HCT116 (cell line): Measurements from ENCODE around the gene IMPG2. TPM values are rescaled to one million over a fixed set of nuclear protein-coding genes. Genes with fewer than 3 reads are reported as not detected.
"Not testable (repeated sequence)": the region's sequence is repeated elsewhere in the genome, so short reads cannot be mapped to it uniquely, and the experiment has no call there.

Experiments
- ATAC-seq: fragments of 200-7000 bp; cut with Tn5 transposase; 2 replicates; pipeline ENCODE4 v1.9.1; 2020; ENCODE audit warnings: mild to moderate bottlenecking, moderate library complexity
- BruUV-seq: library from RNA; stranded (reverse); fragments of 400-500 nt; replicated peaks from 2 replicates; lab custom pipeline; 2021; lab: Mats Ljungman, UMichigan
- CTCF ChIA-PET: fragments of 300-600 bp; sonication (Branson Sonifier 250); formaldehyde crosslinking; loops from one replicate; lab custom pipeline; 2021; ENCODE audit warnings: antibody characterized with exemption; lab: Charles Lee
- POLR2A ChIA-PET: fragments of 300-600, 350-600 bp; sonication (Branson Sonifier 250); formaldehyde crosslinking; loops from one replicate; lab custom pipeline; 2021; ENCODE audit warnings: antibody characterized with exemption; lab: Charles Lee
- RAD21 ChIA-PET, 2 experiments: fragments of 300-600 bp; sonication (Branson Sonifier 250); formaldehyde crosslinking; loops; one replicate each; lab custom pipeline; 2023; ENCODE audit warnings: low total read pairs in 2 of 2; ENCODE audit not compliant: uncharacterized antibody in 2 of 2, unreplicated experiment in 2 of 2, low non-redundant PET in 1 of 2; lab: Charles Lee
- DNase-seq: peaks from one replicate; pipeline ENCODE4 v3.0.0-alpha.2; 2010; ENCODE audit warnings: low read depth, low spot score
- H2AFZ ChIP-seq: fragments of 200-600 bp; shearing (Covaris generic), sonication (generic); 2 replicates; pipeline ENCODE4 v1.6.1; 2017; ENCODE audit warnings: low read depth, mixed run types, mixed read lengths, antibody characterized with exemption, low read length; ENCODE audit not compliant: poor library complexity, severe bottlenecking
- H3K27ac ChIP-seq: 2 replicates; pipeline ENCODE4 v1.5.1; 2012; ENCODE audit warnings: low read depth, low read length
- H3K27me3 ChIP-seq: fragments of 200-600 bp; sonication (generic); 2 replicates; pipeline ENCODE4 v1.6.1; 2016; ENCODE audit warnings: mixed run types, low read length, mixed read lengths; ENCODE audit not compliant: insufficient read depth
- H3K36me3 ChIP-seq, 2 experiments: fragments of 200-500 bp in 1 of 2; fragments of 200-600 bp in 1 of 2; sonication (Bioruptor generic) in 1 of 2; sonication (generic) in 1 of 2; 2 replicates each; pipeline versions ENCODE4 v1.5.1 to v1.6.1; 2014 to 2016; ENCODE audit warnings: low read length in 2 of 2, inconsistent platforms in 1 of 2, mixed read lengths in 1 of 2, mixed run types in 1 of 2; ENCODE audit not compliant: insufficient read depth in 2 of 2, control insufficient read depth in 1 of 2
- H3K4me1 ChIP-seq, 2 experiments: fragments of 200-600 bp in 1 of 2; sonication (generic) in 1 of 2; 2 replicates each; pipeline versions ENCODE4 v1.5.1 to v1.6.1; 2012 to 2017; ENCODE audit warnings: low read length in 2 of 2, inconsistent platforms in 1 of 2, mild to moderate bottlenecking in 1 of 2, mixed read lengths in 1 of 2, mixed run types in 1 of 2, moderate library complexity in 1 of 2; ENCODE audit not compliant: insufficient read depth in 2 of 2, control insufficient read depth in 1 of 2
- H3K4me2 ChIP-seq: fragments of 200-600 bp; sonication (generic); 2 replicates; pipeline ENCODE4 v1.6.1; 2017; ENCODE audit warnings: mixed run types, low read length, mixed read lengths
- H3K4me3 ChIP-seq, 2 experiments: fragments of 200-600 bp in 1 of 2; sonication (generic) in 1 of 2; replicated peaks in 1 of 2; 2 replicates each; pipeline ENCODE4 v1.5.1; 2011 to 2016; ENCODE audit warnings: low read length in 2 of 2, control low read depth in 1 of 2, low read depth in 1 of 2, mild to moderate bottlenecking in 1 of 2, mixed read lengths in 1 of 2, mixed run types in 1 of 2
- H3K79me2 ChIP-seq: fragments of 200-600 bp; sonication (generic); 2 replicates; pipeline ENCODE4 v1.6.1; 2017; ENCODE audit warnings: mild to moderate bottlenecking, mixed run types, low read length, moderate library complexity, mixed read lengths; ENCODE audit not compliant: insufficient read depth
- H3K9ac ChIP-seq: fragments of 200-600 bp; sonication (generic); 2 replicates; pipeline ENCODE4 v1.6.1; 2016; ENCODE audit warnings: low read length, mixed read lengths
- H3K9me2 ChIP-seq: fragments of 200-600 bp; sonication (generic), shearing (Covaris generic); 2 replicates; pipeline ENCODE4 v1.6.1; 2017; ENCODE audit warnings: mixed run types, mild to moderate bottlenecking, moderate library complexity; ENCODE audit not compliant: insufficient read depth
- H3K9me3 ChIP-seq, 2 experiments: fragments of 200-500 bp in 1 of 2; fragments of 200-600 bp in 1 of 2; sonication (Bioruptor generic) in 1 of 2; sonication (generic) in 1 of 2; 2 replicates each; pipeline ENCODE4 v1.6.1; 2014 to 2017; ENCODE audit warnings: low read length in 2 of 2, mixed read lengths in 2 of 2, inconsistent platforms in 1 of 2, low read depth in 1 of 2, mild to moderate bottlenecking in 1 of 2, mixed run types in 1 of 2, moderate library complexity in 1 of 2; ENCODE audit not compliant: control insufficient read depth in 1 of 2, insufficient read depth in 1 of 2
- H4K20me1 ChIP-seq: fragments of 200-600 bp; sonication (generic), shearing (Covaris generic); 2 replicates; pipeline ENCODE4 v1.6.1; 2017; ENCODE audit warnings: mixed run types, mild to moderate bottlenecking, moderate library complexity; ENCODE audit not compliant: insufficient read depth
- EZH2 ChIP-seq: fragments of 200-600 bp; sonication (generic); IDR thresholded peaks from 2 replicates; pipeline ENCODE4 v1.6.1; 2017; ENCODE audit warnings: antibody characterized with exemption, mixed run types
- ZNF274 ChIP-seq: fragments of 200-500 bp; sonication (Bioruptor generic); IDR thresholded peaks from 2 replicates; pipeline ENCODE4 v1.6.1; 2014; ENCODE audit warnings: mild to moderate bottlenecking, low read depth, low read length, inconsistent platforms
- intact Hi-C: fragments of 100-400 bp; cut with micrococcal nuclease; formaldehyde crosslinking; loops from 2 replicates; pipeline ENCODE4 v1.10.0; 2022
- total RNA-seq: library from RNA; stranded (reverse); gene quantifications from one replicate; pipeline ENCODE4 v1.2.1, GENCODE V29; 2021; ENCODE audit not compliant: unreplicated experiment

IMPG2 gene
- total RNA-seq, 1 experiment from 2014 or later: 0.20 TPM

DNA sequence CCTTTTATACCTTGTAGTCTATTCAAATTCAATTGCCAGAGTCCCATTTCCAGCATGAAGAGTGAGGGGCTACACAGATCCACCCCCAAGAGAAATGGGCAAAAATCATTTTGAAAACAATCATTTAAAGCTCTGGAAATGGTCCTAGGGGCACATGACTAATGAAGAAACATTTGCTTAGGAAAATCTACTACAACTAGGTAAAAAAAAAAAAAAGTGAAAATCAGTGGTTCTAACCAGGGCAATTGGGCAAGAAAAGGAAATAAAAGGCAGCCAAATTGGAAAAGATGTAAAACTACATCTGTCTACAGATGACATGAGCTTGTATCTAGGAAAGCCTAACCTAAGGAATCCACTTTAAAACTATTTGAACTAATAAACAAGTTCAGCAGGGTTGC, 9.4 kb downstream of the IMPG2 start:
- intact Hi-C loops: no loop called here
- CTCF ChIA-PET: no interaction called here

GRCh38 chr3:101308147-101308772, 12.1 kb downstream of the IMPG2 start:
- intact Hi-C loops, ATAC-seq, H3K36me3 ChIP-seq, H3K4me1 ChIP-seq, H3K27me3 ChIP-seq, POLR2A ChIA-PET, H4K20me1 ChIP-seq, H3K9ac ChIP-seq, BruUV-seq, CTCF ChIA-PET, H3K79me2 ChIP-seq, H3K4me2 ChIP-seq, H3K27ac ChIP-seq, H3K4me3 ChIP-seq, H2AFZ ChIP-seq, RAD21 ChIA-PET, H3K9me2 ChIP-seq, H3K9me3 ChIP-seq, DNase-seq: not testable (repeated sequence)

More for the DNA sequence above, 9.4 kb downstream of the IMPG2 start:
- H3K4me2 ChIP-seq: no peak overlapping the region
- no peaks in the 10 kb centered on the region for H3K36me3 ChIP-seq
- H3K4me1 ChIP-seq: no peaks in the 10 kb centered on the region
- no peak overlapping the region for H3K9ac ChIP-seq
- POLR2A ChIA-PET: interaction anchor here (0.7 kb wide), 1 partner anchor 1719 kb away, joined by 3 read pairs; no protein-coding TSS in a partner anchor
- ATAC-seq (no peak), DNase-seq (no peak)
- H3K27ac ChIP-seq: no peak overlapping the region
- no peaks in the 10 kb centered on the region for H3K9me2 ChIP-seq
- no peaks in the 10 kb centered on the region for H3K27me3 ChIP-seq
- peaks cover 0 to 4% of the 10 kb centered on the region in 2 experiments; a peak in 1 of 4 replicates for H3K9me3 ChIP-seq
- RAD21 ChIA-PET: no interaction called here
- no TSS peak for BruUV-seq
- H4K20me1 ChIP-seq: no peaks in the 10 kb centered on the region
- H3K4me3 ChIP-seq: no peak overlapping the region
- no peaks in the 10 kb centered on the region for H3K79me2 ChIP-seq
- TF ChIP-seq ZNF274 (no peak), EZH2 (no peak)
- TF ChIP-seq, all 23 proteins: peak for 0
- H2AFZ ChIP-seq: no peak overlapping the region
